ENCODE measurements around the gene FGF23.
"Not testable (repeated sequence)": the region's sequence is repeated elsewhere in the genome, so short reads cannot be mapped to it uniquely, and the experiment has no call there.

FGF23 gene

GRCh38 chr12:4379405-4379804, at the start of gene FGF23:
Gene FGF23 (minus strand): TSS chr12:4379712. CDS start chr12:4379582, 130 bp downstream.
- DNase-seq = peak; percentile 9

DNA sequence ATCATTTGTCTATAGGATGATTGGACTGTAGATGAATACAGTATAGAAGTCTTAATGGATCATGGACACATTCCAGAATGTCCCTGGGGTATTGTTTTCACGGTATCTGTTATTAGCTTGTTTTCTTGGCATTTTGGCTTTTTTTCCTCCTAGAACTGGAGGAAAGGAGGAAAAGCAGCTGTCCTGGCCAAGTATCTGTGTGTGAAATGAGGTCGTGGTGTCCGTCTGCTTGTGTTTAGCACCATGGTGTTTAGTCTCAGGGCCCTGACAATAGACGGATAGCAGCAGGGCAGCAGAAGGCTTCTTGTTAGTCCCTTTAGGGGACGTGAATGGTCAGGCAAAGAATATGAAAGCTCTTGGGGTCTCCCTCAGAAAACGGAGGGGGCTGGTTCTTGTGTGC, 44.9 kb upstream of the FGF23 start:
- no peak for DNase-seq

DNA sequence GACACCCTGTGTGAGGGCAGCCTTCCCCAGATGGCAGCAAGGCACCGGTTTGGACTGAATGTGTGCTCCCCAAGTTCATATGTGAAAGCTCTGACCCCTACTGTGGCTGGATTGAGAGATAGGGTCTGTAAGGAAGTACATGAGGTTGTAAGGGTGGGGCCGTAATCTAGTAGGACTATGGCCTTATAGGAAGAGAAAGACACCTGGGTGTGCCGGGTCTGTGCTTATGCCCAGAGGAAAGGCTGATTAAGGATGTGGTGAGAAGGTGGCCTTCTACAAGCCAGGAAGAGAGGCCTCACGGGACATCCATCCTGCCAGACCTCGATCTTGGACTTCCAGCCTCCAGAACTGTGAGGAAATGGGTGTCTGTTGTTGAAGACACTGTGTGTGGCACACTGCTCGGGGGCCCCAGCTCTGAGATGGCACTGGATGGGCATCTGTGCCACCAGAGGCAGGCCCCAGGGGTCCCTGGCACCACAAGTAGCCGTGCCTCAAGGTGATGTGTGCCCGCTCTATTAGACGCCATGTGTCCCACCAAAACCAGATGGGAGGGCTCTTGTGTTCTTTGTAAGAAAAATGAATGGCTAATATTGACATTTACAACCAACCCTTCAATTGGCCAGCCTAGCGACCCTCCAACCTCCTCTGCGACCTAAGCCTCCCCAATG, 44.1 kb upstream of the FGF23 start:
- DNase-seq = no peak

- DNase-seq = no peak
These were observed 43.5 kb upstream of the FGF23 start for GRCh38 chr12:4422985-4423384.

DNA sequence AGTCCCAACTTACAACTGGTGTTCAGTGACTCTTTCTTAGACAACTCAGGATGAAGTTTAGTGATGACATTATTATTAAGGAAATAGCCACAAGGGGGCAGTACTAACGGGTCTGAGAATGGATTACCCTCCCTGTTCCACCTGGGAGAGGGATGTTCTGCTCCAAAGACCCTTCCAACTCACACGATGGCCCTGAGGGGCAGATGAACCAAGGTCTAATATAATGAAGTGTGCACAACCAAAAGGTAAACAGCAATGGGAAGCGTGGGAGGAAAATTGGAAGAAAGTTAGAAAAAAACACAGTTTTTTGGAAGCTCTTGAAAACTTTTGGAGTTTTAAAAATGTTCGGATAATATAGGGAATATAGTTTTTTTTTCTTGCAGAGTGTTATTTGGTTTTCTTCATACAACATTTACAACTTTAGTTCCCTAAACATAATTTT, 42.1 kb upstream of the FGF23 start:
- peak; percentile 9 for DNase-seq

GRCh38 chr12:4420138-4420670, 40.7 kb upstream of the FGF23 start:
- no peak for DNase-seq

DNA sequence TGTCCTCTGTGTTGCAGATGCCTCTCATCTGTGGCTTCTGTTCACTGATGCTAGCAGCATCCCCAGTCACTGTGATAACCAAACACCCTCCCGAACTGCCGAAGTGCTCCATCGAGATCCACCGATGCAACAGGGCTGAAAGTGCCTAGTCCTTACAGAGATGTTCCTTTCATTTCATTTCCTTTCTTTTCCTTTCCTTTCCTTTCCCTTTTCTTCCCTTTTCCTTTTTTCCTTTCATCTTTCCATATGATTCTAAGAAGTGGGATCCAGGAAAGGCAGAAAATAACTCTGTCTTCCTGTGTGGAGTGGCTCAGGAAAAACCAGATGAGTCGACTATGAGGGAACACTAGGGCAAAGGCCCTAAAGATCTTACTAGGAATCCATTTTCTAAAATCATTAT, 39.4 kb upstream of the FGF23 start:
- no peak for DNase-seq

DNA sequence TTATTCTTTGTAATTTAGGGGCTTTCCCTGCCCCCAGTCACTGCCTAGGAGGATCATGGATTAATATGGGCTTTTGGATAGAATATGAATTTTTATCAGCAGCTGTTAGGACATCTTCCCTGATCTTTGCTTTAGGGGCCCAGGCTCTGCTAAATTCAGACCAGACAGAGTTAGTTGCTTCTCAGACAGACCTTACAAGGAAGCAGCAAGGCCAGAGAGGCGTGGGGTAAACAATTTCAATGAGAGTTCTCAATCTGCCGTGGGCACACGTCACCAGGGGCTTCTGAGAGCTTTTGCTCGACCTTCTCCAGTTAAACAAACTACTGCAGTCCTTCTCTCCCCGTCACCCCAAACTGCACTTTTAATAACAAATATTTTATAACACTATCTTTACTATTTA, 38.4 kb upstream of the FGF23 start:
- no peak for DNase-seq

DNA sequence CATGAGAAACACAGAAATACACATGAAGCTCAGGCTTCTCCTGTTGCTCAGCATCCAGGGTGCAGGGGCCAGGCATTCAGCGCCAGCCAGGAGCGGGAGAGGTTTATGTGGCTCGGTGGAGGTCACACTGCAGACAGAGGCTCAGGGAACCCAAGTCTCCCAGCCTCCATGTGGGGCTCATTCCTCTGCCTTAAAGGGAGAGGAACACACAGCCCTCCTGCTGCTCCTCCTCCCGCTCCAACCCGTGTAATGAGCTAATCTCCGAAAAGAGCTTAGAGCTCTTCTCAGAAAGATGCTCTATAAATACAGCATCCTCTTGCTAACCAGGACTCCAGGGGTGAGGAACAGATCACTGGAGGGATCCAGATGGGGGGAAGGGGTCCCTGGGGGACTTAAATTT, 37.9 kb upstream of the FGF23 start:
- no peak for DNase-seq

DNA sequence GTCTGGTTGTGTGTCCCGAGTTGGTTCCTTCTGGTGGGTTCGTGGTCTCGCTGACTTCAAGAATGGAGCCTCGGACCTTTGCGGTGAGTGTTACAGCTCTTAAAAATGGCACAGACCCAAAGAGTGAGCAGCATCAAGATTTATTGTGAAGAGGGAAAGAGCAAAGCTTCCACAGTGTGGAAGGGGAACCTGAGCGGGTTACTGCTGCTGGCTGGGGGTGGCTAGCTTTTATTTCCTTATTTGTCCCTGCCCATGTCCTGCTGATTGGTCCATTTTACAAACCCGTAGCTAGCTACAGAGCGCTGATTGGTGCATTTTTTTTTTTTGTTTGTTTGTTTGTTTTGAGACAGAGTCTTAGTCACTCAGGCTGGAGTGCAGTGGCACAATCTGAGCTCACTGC, 36.8 kb upstream of the FGF23 start:
- no peak for DNase-seq

- no peak for DNase-seq
These were observed 33.0 kb upstream of the FGF23 start for GRCh38 chr12:4412465-4412864.

GRCh38 chr12:4412056-4412455, 32.5 kb upstream of the FGF23 start:
- no peak for DNase-seq

GRCh38 chr12:4407136-4407535, 27.6 kb upstream of the FGF23 start:
- DNase-seq = no peak

DNA sequence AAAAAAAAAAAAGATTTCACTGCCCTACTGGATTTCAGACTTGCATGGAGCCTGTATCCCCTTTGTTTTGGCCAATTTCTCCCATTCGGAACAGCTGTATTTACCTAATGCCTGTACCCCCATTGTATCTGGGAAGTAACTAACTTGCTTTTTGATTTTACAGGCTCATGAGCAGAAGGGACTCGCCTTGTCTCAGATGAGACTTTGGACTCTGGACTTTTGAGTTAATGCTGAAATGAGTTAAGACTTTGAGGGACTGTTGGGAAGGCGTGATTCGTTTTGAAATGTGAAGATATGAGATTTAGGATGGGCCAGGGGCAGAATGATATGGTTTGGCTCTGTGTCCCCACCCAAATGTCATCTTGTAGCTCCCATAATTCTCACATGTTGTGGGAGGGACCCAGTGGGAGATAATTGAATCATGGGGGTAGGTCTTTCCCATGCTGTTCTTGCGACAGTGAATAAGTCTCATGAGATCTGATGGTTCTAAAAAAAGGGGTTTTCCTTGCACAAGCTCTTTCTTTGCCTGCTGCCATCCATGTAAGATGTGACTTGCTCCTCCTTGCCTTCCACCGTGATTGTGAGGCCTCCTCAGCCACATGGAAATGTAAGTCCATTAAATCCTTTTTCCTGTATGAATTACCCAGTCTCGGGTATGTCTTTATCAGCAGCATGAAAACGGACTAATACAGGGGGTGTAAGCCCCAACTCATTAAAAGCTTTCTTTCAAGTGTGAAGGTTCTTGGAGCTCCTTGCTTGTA, 25.5 kb upstream of the FGF23 start:
- DNase-seq = not testable (repeated sequence)

DNA sequence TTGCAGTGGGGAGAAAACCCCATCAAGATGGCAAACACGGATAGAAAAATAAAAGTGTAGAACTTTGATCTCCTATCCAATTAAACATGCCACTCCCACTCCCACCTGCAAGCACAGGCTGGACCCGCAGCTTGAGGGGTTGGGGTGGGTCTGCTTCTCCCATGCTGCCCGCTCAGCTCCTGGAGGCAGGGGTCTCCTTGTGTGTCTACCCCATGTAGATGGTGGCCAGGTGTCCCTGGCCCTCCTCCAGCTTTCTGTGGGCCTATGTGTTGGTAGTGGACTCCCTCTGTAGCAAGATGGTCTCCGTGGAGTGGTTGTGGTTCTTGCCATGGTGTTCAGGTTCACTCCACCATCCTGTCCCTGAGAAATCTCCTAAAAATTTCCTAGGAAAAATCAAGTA, 23.5 kb upstream of the FGF23 start:
- no peak for DNase-seq

DNA sequence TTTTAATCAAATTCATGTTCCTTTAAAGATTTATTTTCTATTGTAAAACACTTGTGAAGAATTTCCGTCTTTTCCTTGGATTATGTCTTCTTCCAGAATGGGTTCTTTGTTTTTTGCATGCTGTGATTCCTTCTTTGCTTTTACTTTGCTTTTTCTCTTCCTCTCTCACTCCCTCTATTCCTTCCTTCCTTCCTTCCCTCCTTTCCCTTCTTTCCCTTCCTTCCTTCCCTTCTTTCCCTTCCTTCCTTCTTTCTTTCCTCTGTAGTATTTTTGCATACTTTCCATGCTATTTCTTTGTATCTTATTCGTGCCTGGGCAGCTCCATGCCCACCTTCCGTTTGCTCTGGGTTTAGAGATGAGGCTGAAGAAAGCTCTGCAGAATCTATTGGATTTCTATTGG, 21.6 kb upstream of the FGF23 start:
- no peak for DNase-seq

- DNase-seq = no peak
These were observed 16.3 kb upstream of the FGF23 start for GRCh38 chr12:4395818-4396217.

DNA sequence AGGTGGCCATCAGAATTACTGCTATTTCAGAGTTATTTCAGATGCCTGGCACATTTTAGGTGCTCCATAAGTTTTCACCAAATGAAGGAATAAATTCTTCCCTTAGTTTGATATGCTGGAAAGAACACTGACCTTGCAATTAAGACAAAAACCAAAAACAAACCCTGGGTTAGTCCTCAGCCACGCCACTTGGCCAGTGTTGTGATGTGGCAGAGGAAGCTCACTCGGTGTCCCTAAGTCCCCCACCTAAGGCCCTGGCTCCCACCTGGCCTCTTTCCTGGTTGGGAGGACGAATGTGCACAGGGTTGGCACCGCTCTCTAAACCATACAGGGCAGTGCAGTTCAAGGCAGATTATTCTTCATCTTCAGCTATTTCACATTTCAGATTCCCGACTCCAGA, 13.7 kb upstream of the FGF23 start:
- no peak for DNase-seq

DNA sequence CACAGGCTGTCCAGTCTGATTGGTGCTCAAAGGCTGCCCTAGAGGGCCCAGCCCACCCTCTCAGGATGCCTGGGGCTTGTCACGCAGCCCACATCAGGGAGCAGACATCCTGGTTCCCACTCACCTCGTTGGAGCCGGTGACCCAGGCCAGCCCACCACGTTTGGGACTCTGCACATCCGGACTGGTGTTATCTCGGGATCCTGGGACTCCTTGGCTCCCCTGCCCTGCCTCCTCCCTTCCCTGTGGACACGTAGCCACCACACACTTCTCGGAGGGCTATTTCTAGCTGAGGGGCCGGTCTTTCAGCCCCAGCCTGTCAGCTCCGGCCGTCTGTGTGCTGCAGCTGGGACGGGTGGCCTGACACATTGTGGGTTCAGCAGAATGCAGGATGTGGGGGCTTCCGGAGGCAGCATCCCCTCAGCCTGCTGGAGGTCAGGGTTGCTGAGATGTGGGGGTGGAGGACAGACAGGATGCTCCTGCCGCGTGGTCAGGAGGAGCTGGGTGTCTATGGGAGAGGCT, 12.8 kb upstream of the FGF23 start:
- no peak for DNase-seq

DNA sequence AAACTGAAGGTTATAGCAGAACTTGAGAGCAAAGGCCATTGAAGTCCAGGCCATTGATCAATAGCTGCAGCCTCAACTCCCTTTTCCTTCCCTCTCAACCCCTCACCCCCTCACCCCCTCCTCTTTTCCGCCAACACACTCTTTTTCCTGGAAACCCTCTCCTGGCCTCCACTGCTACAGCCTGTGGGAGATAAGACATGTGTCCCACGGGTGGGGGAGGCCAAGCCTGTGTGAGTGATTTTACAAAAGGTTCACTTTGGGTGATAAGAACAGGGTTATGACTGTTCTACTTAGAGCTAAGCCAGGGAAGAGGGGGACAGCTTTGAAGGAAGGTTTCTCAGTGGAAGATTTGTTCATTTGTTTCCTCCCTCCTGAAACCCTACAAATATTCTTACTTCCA, 9.2 kb upstream of the FGF23 start:
- DNase-seq = no peak

GRCh38 chr12:4388032-4388431, 8.5 kb upstream of the FGF23 start:
- no peak for DNase-seq

- no peak for DNase-seq
These were observed 8.1 kb upstream of the FGF23 start for GRCh38 chr12:4387607-4388006.

DNA sequence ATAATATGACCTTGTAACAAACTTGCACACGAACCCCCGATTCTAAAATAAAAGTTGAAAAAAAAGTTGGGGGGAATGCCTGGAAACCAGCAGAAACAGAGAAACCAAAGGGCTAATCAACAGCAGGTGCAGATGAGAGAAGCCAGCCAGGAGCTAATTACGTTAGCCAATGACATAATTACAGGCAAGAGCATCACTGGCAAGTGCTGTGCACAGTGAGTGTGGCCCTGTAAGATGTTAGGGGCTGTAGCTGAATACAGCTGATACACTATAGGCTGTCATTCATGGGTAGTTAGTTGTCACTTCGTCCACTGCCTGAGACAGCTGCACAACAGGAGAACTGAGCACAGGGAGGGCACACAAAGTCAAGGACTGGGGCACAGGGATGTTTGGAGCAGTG, 7.3 kb upstream of the FGF23 start:
- no peak for DNase-seq

DNA sequence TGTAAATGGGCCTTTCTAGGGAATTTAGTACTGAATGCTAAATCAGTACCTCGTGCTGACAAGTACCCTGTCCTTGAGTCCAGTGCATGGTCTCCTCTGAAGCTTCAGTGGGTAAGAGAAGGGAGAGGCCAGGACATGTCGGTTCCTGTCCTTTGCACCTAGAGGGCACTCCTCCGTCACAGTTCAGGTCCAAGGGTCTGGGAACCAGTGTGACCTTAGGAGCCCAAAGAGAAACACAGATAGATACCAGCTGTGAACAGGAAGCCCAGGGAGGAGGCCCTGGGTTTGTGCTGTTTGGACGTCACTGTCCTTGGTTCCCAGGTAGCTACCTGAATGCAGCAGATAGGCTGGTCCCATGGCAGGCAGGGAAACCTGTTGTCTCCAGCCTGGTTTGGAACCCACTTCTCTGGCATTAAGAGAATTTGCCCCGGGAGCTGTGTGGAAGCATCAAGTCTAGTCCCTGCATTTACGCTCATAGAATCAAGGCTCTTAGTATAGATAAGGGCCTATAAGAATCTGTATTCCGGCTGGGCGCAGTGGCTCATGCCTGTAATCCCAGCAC, 3.9 kb upstream of the FGF23 start:
- DNase-seq = no peak
